GM11168 (cell line): ENCODE data around the gene DBP.
"Not testable (repeated sequence)": the region's sequence is repeated elsewhere in the genome, so short reads cannot be mapped to it uniquely, and the experiment has no call there.

Experiments
- in situ Hi-C: fragments of 300-500 bp; cut with MboI; formaldehyde crosslinking; loops from one replicate; pipeline ENCODE4 v1.12.0; 2022; ENCODE audit warnings: low sequenced_read_pairs; ENCODE audit not compliant: unreplicated experiment

Gene DBP

GRCh38 chr19:48636859-48637448 lies at the start of gene DBP:
TSS of gene DBP (minus strand) at chr19:48637379. CDS start at chr19:48636994, 385 bp downstream.
- in situ Hi-C loops, result no loop called here

- in situ Hi-C loops, result not testable (repeated sequence)
These were observed 49.5 kb upstream of the DBP start for GRCh38 chr19:48686637-48687036.

- in situ Hi-C loops, result no loop called here
These were observed 48.9 kb upstream of the DBP start for GRCh38 chr19:48686088-48686487.

GRCh38 chr19:48685583-48685982 lies 48.4 kb upstream of the DBP start:
- in situ Hi-C loops, result no loop called here

GRCh38 chr19:48683349-48683748 lies 46.2 kb upstream of the DBP start:
- in situ Hi-C loops, result no loop called here

GRCh38 chr19:48681127-48681470 lies 43.9 kb upstream of the DBP start:
- in situ Hi-C loops, result no loop called here

- in situ Hi-C loops, result no loop called here
These were observed 43.4 kb upstream of the DBP start for GRCh38 chr19:48680436-48681126.

GRCh38 chr19:48680006-48680405 lies 42.8 kb upstream of the DBP start:
- in situ Hi-C loops, result not testable (repeated sequence)

- in situ Hi-C loops, result no loop called here
These were observed 41.0 kb upstream of the DBP start for GRCh38 chr19:48678201-48678600.

- in situ Hi-C loops, result no loop called here
These were observed 39.7 kb upstream of the DBP start for GRCh38 chr19:48676887-48677286.

- in situ Hi-C loops, result no loop called here
These were observed 39.3 kb upstream of the DBP start for GRCh38 chr19:48676487-48676886.

- in situ Hi-C loops, result no loop called here
These were observed 38.0 kb upstream of the DBP start for GRCh38 chr19:48674921-48675824.

GRCh38 chr19:48674216-48674809 lies 37.1 kb upstream of the DBP start:
- in situ Hi-C loops, result no loop called here

- in situ Hi-C loops, result no loop called here
These were observed 36.4 kb upstream of the DBP start for GRCh38 chr19:48673436-48674100.

- in situ Hi-C loops, result no loop called here
These were observed 35.8 kb upstream of the DBP start, which contains the start of gene NTN5 for GRCh38 chr19:48672994-48673393. TSS of gene NTN5 (minus strand) at chr19:48673017. CDS start at chr19:48670986, 2,031 bp downstream.

GRCh38 chr19:48671446-48671995 lies 34.3 kb upstream of the DBP start:
- in situ Hi-C loops, result no loop called here

- in situ Hi-C loops, result no loop called here
These were observed 33.7 kb upstream of the DBP start for GRCh38 chr19:48670699-48671445.

GRCh38 chr19:48669903-48670668 lies 32.9 kb upstream of the DBP start:
- in situ Hi-C loops, result no loop called here
